H1 (cell line): ENCODE measurements around the gene NIM1K. TPM values are rescaled to one million over a fixed set of nuclear protein-coding genes. Genes with fewer than 3 reads are reported as not detected.

ENCODE experiments used
- CTCF ChIA-PET: fragments of 300-600 bp; sonication (Branson Sonifier 250); formaldehyde crosslinking; loops from one replicate; lab custom pipeline; 2021; ENCODE audit not compliant: partially characterized antibody; lab: Charles Lee
- POLR2A ChIA-PET: fragments of 300-600 bp; sonication (Branson Sonifier 250); formaldehyde crosslinking; loops from one replicate; lab custom pipeline; 2021; ENCODE audit warnings: inconsistent platforms; ENCODE audit not compliant: partially characterized antibody; lab: Charles Lee
- DNase-seq, 2 experiments: peaks; one replicate each; pipeline versions ENCODE4 v3.0.0 to v3.0.0-alpha.2; 2010 to 2022; ENCODE audit warnings: low spot score in 2 of 2, low read depth in 1 of 2, mixed read lengths in 1 of 2
- FAIRE-seq: peaks from 2 replicates; lab custom pipeline; 2011; peaks lifted over from hg19 to GRCh38; lab: Jason Lieb, UNC
- H2AFZ ChIP-seq: 2 replicates; pipeline ENCODE4 v1.8.1; 2012; ENCODE audit warnings: low read length, inconsistent platforms
- H2AK5ac ChIP-seq: 2 replicates; pipeline ENCODE4 v1.6.1; 2013; ENCODE audit warnings: low read depth, low read length
- H2BK120ac ChIP-seq: replicated peaks from 2 replicates; pipeline ENCODE3; 2013; ENCODE audit warnings: low read depth, low read length, inconsistent platforms
- H2BK12ac ChIP-seq: 2 replicates; pipeline ENCODE4 v1.6.1; 2013; ENCODE audit warnings: low read depth, low read length
- H2BK15ac ChIP-seq: 2 replicates; pipeline ENCODE4 v1.6.1; 2013; ENCODE audit warnings: low read length
- H2BK20ac ChIP-seq: 2 replicates; pipeline ENCODE4 v1.6.1; 2013; ENCODE audit warnings: low read length
- H2BK5ac ChIP-seq: 2 replicates; pipeline ENCODE4 v1.6.1; 2013; ENCODE audit warnings: low read depth, low read length
- H3K14ac ChIP-seq: 2 replicates; pipeline ENCODE4 v1.6.1; 2013; ENCODE audit warnings: inconsistent platforms; ENCODE audit not compliant: insufficient read length
- H3K18ac ChIP-seq: 2 replicates; pipeline ENCODE4 v1.6.1; 2013; ENCODE audit warnings: low read length; ENCODE audit errors: extremely low read depth
- H3K23ac ChIP-seq: 2 replicates; pipeline ENCODE4 v1.6.1; 2013; ENCODE audit warnings: inconsistent platforms; ENCODE audit not compliant: insufficient read length
- H3K23me2 ChIP-seq: 2 replicates; pipeline ENCODE4 v1.6.1; 2013; ENCODE audit warnings: low read depth, low read length
- H3K27ac ChIP-seq: 2 replicates; pipeline ENCODE4 v1.6.1; 2011; ENCODE audit warnings: low read depth, low read length, inconsistent platforms
- H3K27me3 ChIP-seq, 4 experiments: replicated peaks in 1 of 4; 1 replicate in 1 of 4; 2 replicates in 3 of 4; pipeline versions ENCODE4 v1.6.1 to v1.8.1; 2011 to 2013; ENCODE audit warnings: low read length in 3 of 4, mild to moderate bottlenecking in 3 of 4, inconsistent platforms in 2 of 4, mixed read lengths in 2 of 4, moderate library complexity in 1 of 4; ENCODE audit not compliant: control insufficient read depth in 3 of 4, insufficient read depth in 3 of 4; ENCODE audit errors: extremely low read depth in 1 of 4
- H3K36me3 ChIP-seq, 4 experiments: 2 replicates each; pipeline versions ENCODE4 v1.6.1 to v1.8.1; 2011 to 2013; ENCODE audit warnings: mild to moderate bottlenecking in 4 of 4, low read length in 3 of 4, moderate library complexity in 2 of 4, control low read depth in 1 of 4, inconsistent platforms in 1 of 4; ENCODE audit not compliant: insufficient read depth in 4 of 4, control insufficient read depth in 2 of 4
- H3K4ac ChIP-seq: replicated peaks from 2 replicates; pipeline ENCODE3; 2013; ENCODE audit warnings: low read length, low read depth, mixed read lengths, inconsistent platforms; ENCODE audit not compliant: insufficient read length
- H3K4me1 ChIP-seq, 4 experiments: replicated peaks in 1 of 4; 1 replicate in 1 of 4; 2 replicates in 3 of 4; pipeline versions ENCODE4 v1.6.1 to v1.8.1; 2011 to 2013; ENCODE audit warnings: low read length in 3 of 4, inconsistent platforms in 2 of 4, mixed read lengths in 1 of 4; ENCODE audit not compliant: insufficient read depth in 4 of 4, control insufficient read depth in 3 of 4
- H3K4me2 ChIP-seq, 2 experiments: 2 replicates each; pipeline versions ENCODE4 v1.6.1 to v1.8.1; 2011 to 2013; ENCODE audit warnings: low read depth in 2 of 2, low read length in 2 of 2, control low read depth in 1 of 2, inconsistent platforms in 1 of 2, mild to moderate bottlenecking in 1 of 2; ENCODE audit not compliant: insufficient read depth in 1 of 2
- H3K4me3 ChIP-seq, 4 experiments: fragments of 200-600, 300-600 bp in 1 of 4; sonication (generic), shearing (Covaris generic), sonication (Bioruptor Twin) in 1 of 4; 2 replicates each; pipeline versions ENCODE4 v1.5.1 to v1.8.1; 2011 to 2016; ENCODE audit warnings: low read length in 4 of 4, low read depth in 3 of 4, control low read depth in 2 of 4, inconsistent platforms in 2 of 4, mild to moderate bottlenecking in 2 of 4, mixed read lengths in 1 of 4, moderate library complexity in 1 of 4; ENCODE audit not compliant: insufficient read depth in 2 of 4; ENCODE audit errors: extremely low read depth in 1 of 4
- H3K56ac ChIP-seq: replicated peaks from 2 replicates; pipeline ENCODE3; 2013; ENCODE audit warnings: low read depth, mild to moderate bottlenecking, mixed read lengths, low read length, inconsistent platforms; ENCODE audit not compliant: insufficient read length
- H3K79me1 ChIP-seq: 2 replicates; pipeline ENCODE4 v1.6.1; 2013; ENCODE audit warnings: low read depth, low read length, control low read depth
- H3K79me2 ChIP-seq, 2 experiments: 2 replicates each; pipeline versions ENCODE4 v1.6.1 to v1.8.1; 2012 to 2013; ENCODE audit warnings: low read length in 2 of 2, mild to moderate bottlenecking in 2 of 2, inconsistent platforms in 1 of 2; ENCODE audit not compliant: insufficient read depth in 2 of 2, control insufficient read depth in 1 of 2
- H3K9ac ChIP-seq, 4 experiments: replicated peaks in 1 of 4; 1 replicate in 1 of 4; 2 replicates in 3 of 4; pipeline versions ENCODE4 v1.6.1 to v1.8.1; 2011 to 2013; ENCODE audit warnings: low read depth in 3 of 4, low read length in 3 of 4, control low read depth in 2 of 4, mild to moderate bottlenecking in 2 of 4, moderate library complexity in 2 of 4, inconsistent platforms in 1 of 4; ENCODE audit errors: extremely low read depth in 1 of 4
- H3K9me3 ChIP-seq, 2 experiments: 2 replicates each; pipeline versions ENCODE4 v1.6.1 to v1.8.1; 2012 to 2013; ENCODE audit warnings: mild to moderate bottlenecking in 2 of 2, moderate library complexity in 2 of 2, control low read depth in 1 of 2, inconsistent platforms in 1 of 2, low read depth in 1 of 2, low read length in 1 of 2, mixed read lengths in 1 of 2; ENCODE audit not compliant: insufficient read depth in 2 of 2
- H4K20me1 ChIP-seq, 2 experiments: replicated peaks in 1 of 2; 2 replicates each; pipeline versions ENCODE3 to v1.8.1; 2011 to 2013; ENCODE audit warnings: inconsistent platforms in 2 of 2, low read length in 2 of 2, mild to moderate bottlenecking in 1 of 2; ENCODE audit not compliant: insufficient read depth in 2 of 2, control insufficient read depth in 1 of 2
- H4K5ac ChIP-seq: 2 replicates; pipeline ENCODE4 v1.6.1; 2013; ENCODE audit warnings: low read length, low read depth, mixed read lengths, inconsistent platforms; ENCODE audit not compliant: insufficient read length
- H4K8ac ChIP-seq: 2 replicates; pipeline ENCODE4 v1.8.0; 2013; ENCODE audit warnings: mild to moderate bottlenecking, moderate library complexity, low read length, inconsistent platforms; ENCODE audit not compliant: insufficient read depth; ENCODE audit errors: extremely low read depth
- H4K91ac ChIP-seq: replicated peaks from 2 replicates; pipeline ENCODE3; 2013; ENCODE audit warnings: low read length, mixed read lengths, inconsistent platforms; ENCODE audit not compliant: insufficient read length
- BACH1 ChIP-seq: IDR thresholded peaks from 2 replicates; pipeline ENCODE4 v1.6.1; 2012; ENCODE audit warnings: low read length, improper control_type of control experiment
- CEBPB ChIP-seq: IDR thresholded peaks from 2 replicates; pipeline ENCODE4 v1.6.1; 2012; ENCODE audit warnings: low read depth, low read length
- E2F6 ChIP-seq: IDR thresholded peaks from 2 replicates; pipeline ENCODE4 v1.6.1; 2012; ENCODE audit warnings: inconsistent platforms
- EGR1 ChIP-seq: IDR thresholded peaks from 2 replicates; pipeline ENCODE4 v1.6.1; 2011; ENCODE audit warnings: low read depth, low read length, borderline replicate concordance
- HDAC2 ChIP-seq, 2 experiments: fragments of 300-600 bp in 1 of 2; sonication (generic) in 1 of 2; IDR thresholded peaks; 2 replicates each; pipeline ENCODE4 v1.6.1; 2011 to 2012; ENCODE audit warnings: low read depth in 2 of 2, low read length in 2 of 2, mild to moderate bottlenecking in 2 of 2, moderate library complexity in 2 of 2, borderline replicate concordance in 1 of 2, inconsistent platforms in 1 of 2
- KDM1A ChIP-seq: fragments of 200-600, 300-600 bp; sonication (generic); IDR thresholded peaks from 2 replicates; pipeline ENCODE4 v1.7.1; 2016; ENCODE audit warnings: mild to moderate bottlenecking, low read length, borderline replicate concordance
- NANOG ChIP-seq: IDR thresholded peaks from 2 replicates; pipeline ENCODE4 v1.6.1; 2011; ENCODE audit warnings: low read length, low read depth, mild to moderate bottlenecking, inconsistent platforms; ENCODE audit not compliant: insufficient read depth, poor library complexity, severe bottlenecking
- NRF1 ChIP-seq: IDR thresholded peaks from 2 replicates; pipeline ENCODE4 v1.6.1; 2011; ENCODE audit warnings: mild to moderate bottlenecking, low read depth, low read length, improper control_type of control experiment
- SIX5 ChIP-seq: IDR thresholded peaks from 2 replicates; pipeline ENCODE4 v1.6.1; 2011; ENCODE audit warnings: mild to moderate bottlenecking, low read depth, low read length
- SP4 ChIP-seq: IDR thresholded peaks from 2 replicates; pipeline ENCODE4 v1.6.1; 2012; ENCODE audit warnings: low read length, inconsistent platforms
- USF2 ChIP-seq: IDR thresholded peaks from 2 replicates; pipeline ENCODE4 v1.6.1; 2011; ENCODE audit warnings: low read length, improper control_type of control experiment
- YY1 ChIP-seq: IDR thresholded peaks from 2 replicates; pipeline ENCODE4 v1.6.1; 2011; ENCODE audit warnings: low read depth, mild to moderate bottlenecking, low read length
- polyA plus RNA-seq, 7 experiments: library from polyadenylated mRNA; depleted of rRNA in 3 of 7; stranded (reverse) in 5 of 7; unstranded in 2 of 7; fragments of >200 nt in 5 of 7; fragments of 200-250 nt in 2 of 7; gene quantifications; 1 replicate in 5 of 7; 2 replicates in 1 of 7; 4 replicates in 1 of 7; pipeline versions ENCODE4 v1.2.1 to v1.2.3, GENCODE V29; 2011 to 2013; ENCODE audit warnings: missing spikeins in 2 of 7, mixed read lengths in 2 of 7
- total RNA-seq: library from RNA; stranded (reverse); fragmentation: NEBNext Ultra II Directional; extraction: Animal tissue kit (Norgen Biotek cat#: 25700); gene quantifications from 2 replicates; pipeline ENCODE4 v1.2.1, GENCODE V29; 2021

Gene NIM1K
- total and polyA plus RNA-seq, 2 of the 8 experiments (the other 6 are each of a cell fraction or from before 2014, with no cell fraction given): not detected

DNA sequence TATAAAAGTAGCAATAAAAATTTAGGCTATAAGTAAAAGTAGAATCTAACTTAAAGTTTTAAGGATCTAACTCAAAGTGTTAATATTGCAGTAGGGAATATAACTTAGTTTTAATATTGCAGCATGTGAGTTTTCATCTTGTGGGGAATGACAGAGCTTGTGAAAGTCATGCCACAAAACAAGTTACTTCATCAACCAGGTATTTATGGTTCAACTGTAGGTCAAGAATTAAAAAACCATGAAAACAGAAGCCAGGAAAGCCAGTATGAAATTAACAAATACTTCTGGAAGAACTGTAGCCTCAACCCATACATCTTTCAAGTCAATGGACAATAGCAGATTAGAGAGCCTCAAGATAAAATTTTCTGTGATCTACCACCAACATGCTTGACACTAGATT is 102.2 kb downstream of the NIM1K start:
- H2BK20ac ChIP-seq: no peak overlapping the region
- no peak overlapping the region for H3K18ac ChIP-seq
- H3K23me2 ChIP-seq: no peaks in the 10 kb centered on the region
- no peak overlapping the region for H4K8ac ChIP-seq
- no peak overlapping the region for H2BK12ac ChIP-seq
- H2AK5ac ChIP-seq: no peak overlapping the region
- peaks cover 2% of the 10 kb centered on the region; the same call in 1 of the 2 replicates for H3K79me1 ChIP-seq
- ChIA-PET CTCF (interaction anchor here (0.8 to 2.7 kb wide), 4 partner anchors 11 to 230 kb away, joined by 3 to 6 read pairs (median 3); no protein-coding TSS in a partner anchor), POLR2A (no interaction called here)
- H3K4me2 ChIP-seq: no peak overlapping the region
- no peak overlapping the region for H2BK5ac ChIP-seq
- no peak overlapping the region for H2BK15ac ChIP-seq
- H2AFZ ChIP-seq: no peak overlapping the region
- H4K20me1 ChIP-seq: peaks cover 2 to 10% of the 10 kb centered on the region in 2 experiments
- FAIRE-seq (no peak), DNase-seq (no peak)
- H3K23ac ChIP-seq: no peak overlapping the region
- no peak overlapping the region for H4K5ac ChIP-seq
- H3K27me3 ChIP-seq: no peaks in the 10 kb centered on the region
- no peak overlapping the region for H4K91ac ChIP-seq
- no peaks in the 10 kb centered on the region for H3K9me3 ChIP-seq
- no peaks in the 10 kb centered on the region for H3K4me1 ChIP-seq
- H3K4me3 ChIP-seq: no peak overlapping the region
- peaks cover 0 to 17% of the 10 kb centered on the region in 2 experiments; a peak in 1 of 4 replicates for H3K79me2 ChIP-seq
- H3K36me3 ChIP-seq: peaks cover 20 to 95% (median 63%) of the 10 kb centered on the region in 4 experiments
- H3K9ac ChIP-seq: no peak overlapping the region
- H3K27ac ChIP-seq: no peak overlapping the region
- H2BK120ac ChIP-seq: no peak overlapping the region
- no peak overlapping the region for H3K14ac ChIP-seq
- no peak overlapping the region for H3K4ac ChIP-seq
- no peak overlapping the region for H3K56ac ChIP-seq
- TF ChIP-seq E2F6 (no peak), YY1 (no peak), SP4 (no peak), BACH1 (no peak), KDM1A (no peak), USF2 (no peak), HDAC2 (IDR thresholded peaks at IDR 0.05; ENCODE audit: borderline replicate concordance in 1 of 2, low read depth in 2 of 2, low read length in 2 of 2) (no peak), NRF1 (no peak), EGR1 (no peak), SIX5 (no peak), CEBPB (no peak), NANOG (no peak)
